Measurements from ENCODE around the gene FBXW7. TPM values are rescaled to one million over a fixed set of nuclear protein-coding genes. Genes with fewer than 3 reads are reported as not detected.

Gene FBXW7
- total and polyA plus RNA-seq, 8 donors: 10.1 to 30.1 (median 17.6) TPM

GRCh38 chr4:152294331-152294730, 241.6 kb downstream of the FBXW7 start:
- WGBS, 2 donors: 62 to 74% methylated on average over 3 of the region's 3 CpGs
- ATAC-seq: no peak

GRCh38 chr4:152293527-152293926, 242.4 kb downstream of the FBXW7 start:
- intact Hi-C loops (cut with DNase I): no loop called here
- no peaks in the 10 kb centered on the region for H3K4me1 ChIP-seq
- ATAC-seq (no peak), DNase-seq (no peak), FAIRE-seq (no peak)
- no peak overlapping the region for H3K4me3 ChIP-seq
- H3K9me3 ChIP-seq: no peaks in the 10 kb centered on the region
- no peaks in the 10 kb centered on the region for H3K27me3 ChIP-seq
- no peaks in the 10 kb centered on the region for H3K36me3 ChIP-seq
- H3K27ac ChIP-seq: no peak overlapping the region
- 83 to 92% methylated on average over 5 of the region's 5 CpGs for WGBS, 2 donors
- TF ChIP-seq CTCF (IDR thresholded peaks at IDR 0.05): no peak

More at GRCh38 chr4:152294331-152294730, 241.6 kb downstream of the FBXW7 start:
- Histone ChIP-seq H3K4me1 (no peaks in the 10 kb centered on the region), H3K36me3 (no peaks in the 10 kb centered on the region), H3K9me3 (no peaks in the 10 kb centered on the region), H3K27me3 (no peaks in the 10 kb centered on the region), H3K4me3 (no peak overlapping the region), H3K27ac (no peak overlapping the region)
- no peak for TF ChIP-seq CTCF (IDR thresholded peaks at IDR 0.05)
- FAIRE-seq (no peak), DNase-seq (no peak)
- intact Hi-C loops (cut with DNase I): no loop called here

DNA sequence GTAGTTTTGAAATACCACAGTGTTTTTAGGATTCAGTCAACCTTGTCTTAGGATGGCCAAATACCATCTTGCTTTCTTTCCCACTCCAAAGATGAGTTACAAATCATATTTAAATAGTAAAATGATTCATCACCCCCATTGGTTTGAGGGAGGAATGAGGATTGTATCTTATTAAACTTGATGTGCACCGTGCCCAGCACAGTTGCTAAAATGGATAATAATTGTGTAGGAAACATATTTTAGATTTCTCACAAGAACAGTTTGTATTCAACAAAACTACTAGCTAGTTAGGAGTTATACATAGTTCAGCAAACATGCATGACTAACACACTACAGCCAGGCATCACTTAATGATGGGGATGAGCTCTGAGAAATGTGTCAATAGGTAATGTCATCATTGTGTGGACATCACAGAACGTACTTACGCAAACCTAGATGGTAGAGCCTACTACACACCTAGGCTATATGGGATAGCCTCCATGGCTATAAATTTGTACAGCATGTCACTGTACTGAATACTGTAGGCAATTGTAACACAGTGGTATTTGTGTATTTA, 245.4 kb downstream of the FBXW7 start:
- Histone ChIP-seq H3K36me3 (no peaks in the 10 kb centered on the region), H3K27ac (no peak overlapping the region), H3K4me1 (no peaks in the 10 kb centered on the region), H3K9me3 (no peaks in the 10 kb centered on the region), H3K4me3 (no peak overlapping the region), H3K27me3 (no peaks in the 10 kb centered on the region)
- no peak for ATAC-seq
- DNase-seq: no peak
- TF ChIP-seq CTCF (IDR thresholded peaks at IDR 0.05): no peak
- FAIRE-seq: no peak
- intact Hi-C loops (cut with DNase I): no loop called here
- 91 to 94% methylated on average over 3 of the region's 3 CpGs for WGBS, 2 donors

DNA sequence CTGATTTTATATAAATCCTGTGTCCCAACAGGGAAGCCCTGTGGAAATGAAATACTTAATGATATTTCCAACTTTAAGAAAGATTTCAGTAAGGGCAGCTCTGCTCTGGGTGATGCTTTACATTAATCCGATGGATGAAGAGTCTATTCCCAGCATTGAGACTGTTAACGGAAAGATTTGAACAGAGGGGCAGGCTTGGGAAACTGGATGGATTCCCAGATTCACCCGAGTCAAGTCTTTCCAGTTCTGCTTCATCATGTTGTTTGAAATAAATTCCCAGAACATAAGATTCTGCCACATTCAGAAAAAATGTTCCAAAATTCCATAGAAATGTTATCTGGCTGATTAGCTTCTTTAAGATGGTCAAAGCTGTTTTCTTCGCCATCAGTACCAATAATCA, 246.0 kb downstream of the FBXW7 start:
- WGBS, 2 donors: 68 to 69% methylated on average over 4 of the region's 4 CpGs
- Histone ChIP-seq H3K36me3 (no peaks in the 10 kb centered on the region), H3K9me3 (no peaks in the 10 kb centered on the region), H3K4me1 (no peaks in the 10 kb centered on the region), H3K4me3 (no peak overlapping the region), H3K27ac (no peak overlapping the region), H3K27me3 (no peaks in the 10 kb centered on the region)
- intact Hi-C loops (cut with DNase I): no loop called here
- ATAC-seq (no peak), DNase-seq (no peak), FAIRE-seq (no peak)
- no peak for TF ChIP-seq CTCF (IDR thresholded peaks at IDR 0.05)

DNA sequence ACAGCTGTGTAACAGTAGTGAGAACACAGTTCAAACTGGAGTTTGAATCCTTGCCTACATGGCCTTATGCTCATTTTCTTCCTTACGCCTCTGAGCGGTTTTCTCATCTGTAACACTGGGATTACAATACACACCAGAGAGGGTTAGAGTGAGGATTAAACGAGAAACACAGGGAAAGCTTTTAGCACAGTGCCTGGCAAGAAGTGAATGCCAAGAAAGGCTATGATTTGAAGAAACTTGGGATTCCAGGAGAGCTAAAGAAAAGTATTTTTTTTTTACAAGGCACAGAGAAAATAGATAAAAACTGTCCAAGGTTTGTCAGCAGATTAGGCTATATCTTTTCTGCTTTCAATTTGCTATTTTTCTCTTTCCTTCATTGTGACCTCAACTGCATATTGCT, 246.4 kb downstream of the FBXW7 start:
- DNase-seq (no peak), ATAC-seq (no peak), FAIRE-seq (no peak)
- intact Hi-C loops (cut with DNase I): no loop called here
- H3K9me3 ChIP-seq: no peaks in the 10 kb centered on the region
- no peaks in the 10 kb centered on the region for H3K27me3 ChIP-seq
- no peak overlapping the region for H3K4me3 ChIP-seq
- no peak for TF ChIP-seq CTCF (IDR thresholded peaks at IDR 0.05)
- WGBS, 2 donors: 85 to 86% methylated on average over 3 of the region's 3 CpGs
- no peaks in the 10 kb centered on the region for H3K36me3 ChIP-seq
- no peaks in the 10 kb centered on the region for H3K4me1 ChIP-seq
- no peak overlapping the region for H3K27ac ChIP-seq

All from pancreas (tissue), 10 donors.